H1 (cell line): ENCODE results near the gene SPARCL1. TPM values are rescaled to one million over a fixed set of nuclear protein-coding genes. Genes with fewer than 3 reads are reported as not detected.

Source experiments
- BACH1 ChIP-seq: IDR thresholded peaks from 2 replicates; pipeline ENCODE4 v1.6.1; 2012; ENCODE audit warnings: low read length, improper control_type of control experiment
- TBP ChIP-seq: IDR thresholded peaks from 2 replicates; pipeline ENCODE4 v1.6.1; 2011; ENCODE audit warnings: low read depth, low read length, improper control_type of control experiment
- TEAD4 ChIP-seq: IDR thresholded peaks from 2 replicates; pipeline ENCODE4 v1.6.1; 2012; ENCODE audit warnings: low read depth, low read length, inconsistent platforms, mixed read lengths
- polyA plus RNA-seq, 7 experiments: library from polyadenylated mRNA; depleted of rRNA in 3 of 7; stranded (reverse) in 5 of 7; unstranded in 2 of 7; fragments of >200 nt in 5 of 7; fragments of 200-250 nt in 2 of 7; gene quantifications; 1 replicate in 5 of 7; 2 replicates in 1 of 7; 4 replicates in 1 of 7; pipeline versions ENCODE4 v1.2.1 to v1.2.3, GENCODE V29; 2011 to 2013; ENCODE audit warnings: missing spikeins in 2 of 7, mixed read lengths in 2 of 7
- total RNA-seq: library from RNA; stranded (reverse); fragmentation: NEBNext Ultra II Directional; extraction: Animal tissue kit (Norgen Biotek cat#: 25700); gene quantifications from 2 replicates; pipeline ENCODE4 v1.2.1, GENCODE V29; 2021
- TF ChIP-seq, protein P1 (sequence below): fragments of 300-600 bp; sonication (generic); IDR thresholded peaks from 2 replicates; pipeline ENCODE4 v1.7.1; 2012; ENCODE audit warnings: low read length, moderate library complexity, mild to moderate bottlenecking, inconsistent platforms; ENCODE audit not compliant: insufficient replicate concordance

Gene SPARCL1
- total and polyA plus RNA-seq, 2 of the 8 experiments (the other 6 are each of a cell fraction or from before 2014, with no cell fraction given) = 0.48 to 0.51 TPM

GRCh38 chr4:87551361-87551760 lies 22.2 kb upstream of the SPARCL1 start (continued):
- TF ChIP-seq TBP (no peak), TEAD4 (no peak), BACH1 (no peak)
- TF ChIP-seq, protein P1, sequence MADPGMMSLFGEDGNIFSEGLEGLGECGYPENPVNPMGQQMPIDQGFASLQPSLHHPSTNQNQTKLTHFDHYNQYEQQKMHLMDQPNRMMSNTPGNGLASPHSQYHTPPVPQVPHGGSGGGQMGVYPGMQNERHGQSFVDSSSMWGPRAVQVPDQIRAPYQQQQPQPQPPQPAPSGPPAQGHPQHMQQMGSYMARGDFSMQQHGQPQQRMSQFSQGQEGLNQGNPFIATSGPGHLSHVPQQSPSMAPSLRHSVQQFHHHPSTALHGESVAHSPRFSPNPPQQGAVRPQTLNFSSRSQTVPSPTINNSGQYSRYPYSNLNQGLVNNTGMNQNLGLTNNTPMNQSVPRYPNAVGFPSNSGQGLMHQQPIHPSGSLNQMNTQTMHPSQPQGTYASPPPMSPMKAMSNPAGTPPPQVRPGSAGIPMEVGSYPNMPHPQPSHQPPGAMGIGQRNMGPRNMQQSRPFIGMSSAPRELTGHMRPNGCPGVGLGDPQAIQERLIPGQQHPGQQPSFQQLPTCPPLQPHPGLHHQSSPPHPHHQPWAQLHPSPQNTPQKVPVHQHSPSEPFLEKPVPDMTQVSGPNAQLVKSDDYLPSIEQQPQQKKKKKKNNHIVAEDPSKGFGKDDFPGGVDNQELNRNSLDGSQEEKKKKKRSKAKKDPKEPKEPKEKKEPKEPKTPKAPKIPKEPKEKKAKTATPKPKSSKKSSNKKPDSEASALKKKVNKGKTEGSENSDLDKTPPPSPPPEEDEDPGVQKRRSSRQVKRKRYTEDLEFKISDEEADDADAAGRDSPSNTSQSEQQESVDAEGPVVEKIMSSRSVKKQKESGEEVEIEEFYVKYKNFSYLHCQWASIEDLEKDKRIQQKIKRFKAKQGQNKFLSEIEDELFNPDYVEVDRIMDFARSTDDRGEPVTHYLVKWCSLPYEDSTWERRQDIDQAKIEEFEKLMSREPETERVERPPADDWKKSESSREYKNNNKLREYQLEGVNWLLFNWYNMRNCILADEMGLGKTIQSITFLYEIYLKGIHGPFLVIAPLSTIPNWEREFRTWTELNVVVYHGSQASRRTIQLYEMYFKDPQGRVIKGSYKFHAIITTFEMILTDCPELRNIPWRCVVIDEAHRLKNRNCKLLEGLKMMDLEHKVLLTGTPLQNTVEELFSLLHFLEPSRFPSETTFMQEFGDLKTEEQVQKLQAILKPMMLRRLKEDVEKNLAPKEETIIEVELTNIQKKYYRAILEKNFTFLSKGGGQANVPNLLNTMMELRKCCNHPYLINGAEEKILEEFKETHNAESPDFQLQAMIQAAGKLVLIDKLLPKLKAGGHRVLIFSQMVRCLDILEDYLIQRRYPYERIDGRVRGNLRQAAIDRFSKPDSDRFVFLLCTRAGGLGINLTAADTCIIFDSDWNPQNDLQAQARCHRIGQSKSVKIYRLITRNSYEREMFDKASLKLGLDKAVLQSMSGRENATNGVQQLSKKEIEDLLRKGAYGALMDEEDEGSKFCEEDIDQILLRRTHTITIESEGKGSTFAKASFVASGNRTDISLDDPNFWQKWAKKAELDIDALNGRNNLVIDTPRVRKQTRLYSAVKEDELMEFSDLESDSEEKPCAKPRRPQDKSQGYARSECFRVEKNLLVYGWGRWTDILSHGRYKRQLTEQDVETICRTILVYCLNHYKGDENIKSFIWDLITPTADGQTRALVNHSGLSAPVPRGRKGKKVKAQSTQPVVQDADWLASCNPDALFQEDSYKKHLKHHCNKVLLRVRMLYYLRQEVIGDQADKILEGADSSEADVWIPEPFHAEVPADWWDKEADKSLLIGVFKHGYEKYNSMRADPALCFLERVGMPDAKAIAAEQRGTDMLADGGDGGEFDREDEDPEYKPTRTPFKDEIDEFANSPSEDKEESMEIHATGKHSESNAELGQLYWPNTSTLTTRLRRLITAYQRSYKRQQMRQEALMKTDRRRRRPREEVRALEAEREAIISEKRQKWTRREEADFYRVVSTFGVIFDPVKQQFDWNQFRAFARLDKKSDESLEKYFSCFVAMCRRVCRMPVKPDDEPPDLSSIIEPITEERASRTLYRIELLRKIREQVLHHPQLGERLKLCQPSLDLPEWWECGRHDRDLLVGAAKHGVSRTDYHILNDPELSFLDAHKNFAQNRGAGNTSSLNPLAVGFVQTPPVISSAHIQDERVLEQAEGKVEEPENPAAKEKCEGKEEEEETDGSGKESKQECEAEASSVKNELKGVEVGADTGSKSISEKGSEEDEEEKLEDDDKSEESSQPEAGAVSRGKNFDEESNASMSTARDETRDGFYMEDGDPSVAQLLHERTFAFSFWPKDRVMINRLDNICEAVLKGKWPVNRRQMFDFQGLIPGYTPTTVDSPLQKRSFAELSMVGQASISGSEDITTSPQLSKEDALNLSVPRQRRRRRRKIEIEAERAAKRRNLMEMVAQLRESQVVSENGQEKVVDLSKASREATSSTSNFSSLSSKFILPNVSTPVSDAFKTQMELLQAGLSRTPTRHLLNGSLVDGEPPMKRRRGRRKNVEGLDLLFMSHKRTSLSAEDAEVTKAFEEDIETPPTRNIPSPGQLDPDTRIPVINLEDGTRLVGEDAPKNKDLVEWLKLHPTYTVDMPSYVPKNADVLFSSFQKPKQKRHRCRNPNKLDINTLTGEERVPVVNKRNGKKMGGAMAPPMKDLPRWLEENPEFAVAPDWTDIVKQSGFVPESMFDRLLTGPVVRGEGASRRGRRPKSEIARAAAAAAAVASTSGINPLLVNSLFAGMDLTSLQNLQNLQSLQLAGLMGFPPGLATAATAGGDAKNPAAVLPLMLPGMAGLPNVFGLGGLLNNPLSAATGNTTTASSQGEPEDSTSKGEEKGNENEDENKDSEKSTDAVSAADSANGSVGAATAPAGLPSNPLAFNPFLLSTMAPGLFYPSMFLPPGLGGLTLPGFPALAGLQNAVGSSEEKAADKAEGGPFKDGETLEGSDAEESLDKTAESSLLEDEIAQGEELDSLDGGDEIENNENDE = no peak
